Measurements from ENCODE around the gene IRF2BP2. TPM values are rescaled to one million over a fixed set of nuclear protein-coding genes. Genes with fewer than 3 reads are reported as not detected.

The IRF2BP2 gene
- total RNA-seq, 1 donor from 2014 or later, result 170 TPM

DNA sequence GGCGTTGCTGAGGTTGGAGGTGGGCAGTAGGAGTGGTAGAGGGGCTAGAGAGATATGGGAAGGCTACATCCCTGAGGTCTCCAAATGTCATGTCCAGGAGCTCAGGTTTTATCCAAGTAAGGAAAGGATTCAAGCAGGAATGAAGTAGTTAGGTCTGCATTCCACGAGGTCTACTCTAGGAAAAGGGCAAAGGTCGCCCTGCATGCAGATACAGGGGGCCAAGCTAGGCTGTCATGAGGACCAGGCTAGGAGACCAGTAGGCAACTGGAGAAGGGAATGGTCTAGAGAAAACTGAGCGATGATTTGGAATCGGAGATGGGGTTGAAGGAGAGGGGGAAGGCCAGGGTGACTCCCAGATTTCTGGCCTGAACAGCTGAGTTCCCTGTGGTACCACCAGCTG, 48.7 kb downstream of the IRF2BP2 start:
- TF ChIP-seq, protein P1, sequence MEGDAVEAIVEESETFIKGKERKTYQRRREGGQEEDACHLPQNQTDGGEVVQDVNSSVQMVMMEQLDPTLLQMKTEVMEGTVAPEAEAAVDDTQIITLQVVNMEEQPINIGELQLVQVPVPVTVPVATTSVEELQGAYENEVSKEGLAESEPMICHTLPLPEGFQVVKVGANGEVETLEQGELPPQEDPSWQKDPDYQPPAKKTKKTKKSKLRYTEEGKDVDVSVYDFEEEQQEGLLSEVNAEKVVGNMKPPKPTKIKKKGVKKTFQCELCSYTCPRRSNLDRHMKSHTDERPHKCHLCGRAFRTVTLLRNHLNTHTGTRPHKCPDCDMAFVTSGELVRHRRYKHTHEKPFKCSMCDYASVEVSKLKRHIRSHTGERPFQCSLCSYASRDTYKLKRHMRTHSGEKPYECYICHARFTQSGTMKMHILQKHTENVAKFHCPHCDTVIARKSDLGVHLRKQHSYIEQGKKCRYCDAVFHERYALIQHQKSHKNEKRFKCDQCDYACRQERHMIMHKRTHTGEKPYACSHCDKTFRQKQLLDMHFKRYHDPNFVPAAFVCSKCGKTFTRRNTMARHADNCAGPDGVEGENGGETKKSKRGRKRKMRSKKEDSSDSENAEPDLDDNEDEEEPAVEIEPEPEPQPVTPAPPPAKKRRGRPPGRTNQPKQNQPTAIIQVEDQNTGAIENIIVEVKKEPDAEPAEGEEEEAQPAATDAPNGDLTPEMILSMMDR (IDR thresholded peaks at IDR 0.05), result no peak
- no peaks in the 10 kb centered on the region for H3K36me3 Mint-ChIP-seq (ENCODE audit: unreplicated experiment)
- peaks cover 13% of the 10 kb centered on the region for H3K4me1 Mint-ChIP-seq (ENCODE audit: unreplicated experiment)
- DNase-seq (ENCODE audit: extremely low spot score, unreplicated experiment), result no peak
- H3K27me3 Mint-ChIP-seq (ENCODE audit: unreplicated experiment), result no peaks in the 10 kb centered on the region
- H3K9me3 Mint-ChIP-seq (ENCODE audit: unreplicated experiment), result no peaks in the 10 kb centered on the region
- no peak overlapping the region for H3K4me3 Mint-ChIP-seq (ENCODE audit: unreplicated experiment)
- H3K27ac Mint-ChIP-seq (ENCODE audit: unreplicated experiment), result no peak overlapping the region

DNA sequence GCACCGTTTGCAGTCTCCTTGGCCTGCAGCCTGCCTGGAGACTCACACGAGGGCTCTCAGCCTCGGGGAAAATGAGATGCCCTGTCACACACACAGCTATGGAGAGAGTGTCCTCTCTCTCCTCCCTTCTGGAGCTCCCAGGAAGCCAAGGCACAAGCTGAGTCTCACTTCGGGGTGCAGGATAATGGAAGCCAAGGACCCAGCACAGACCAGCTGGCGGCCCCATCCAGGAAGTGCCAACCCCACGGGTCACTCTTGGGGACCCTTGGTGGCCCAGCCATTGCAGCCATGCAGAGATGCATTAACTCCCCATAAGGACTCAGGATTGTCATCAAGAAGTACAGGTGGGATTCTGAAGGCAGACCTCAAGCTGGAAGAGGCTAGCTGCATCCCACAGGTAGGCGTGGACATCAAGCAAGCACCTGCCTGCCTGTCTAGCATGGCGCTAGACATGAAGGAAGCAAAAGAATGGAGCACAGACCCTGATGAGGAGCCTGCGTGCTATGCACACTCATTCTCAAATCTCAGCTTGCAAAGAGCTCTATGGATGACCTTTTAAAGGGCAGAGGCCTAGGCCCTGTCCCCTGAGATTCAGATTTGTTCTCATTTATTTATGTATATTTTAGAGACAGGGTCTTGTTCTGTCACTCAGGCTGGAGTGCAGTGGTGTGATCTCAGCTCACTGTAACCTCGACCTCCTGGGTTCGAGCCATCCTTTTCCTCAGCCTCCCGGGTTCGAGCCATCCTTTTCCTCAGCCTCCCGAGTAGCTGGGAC, 49.9 kb downstream of the IRF2BP2 start:
- no peak for DNase-seq (ENCODE audit: extremely low spot score, unreplicated experiment)
- Mint-ChIP-seq H3K4me3 (ENCODE audit: unreplicated experiment) (no peak overlapping the region), H3K27ac (ENCODE audit: unreplicated experiment) (no peak overlapping the region), H3K9me3 (ENCODE audit: unreplicated experiment) (no peaks in the 10 kb centered on the region), H3K36me3 (ENCODE audit: unreplicated experiment) (no peaks in the 10 kb centered on the region), H3K27me3 (ENCODE audit: unreplicated experiment) (no peaks in the 10 kb centered on the region), H3K4me1 (ENCODE audit: unreplicated experiment) (peaks cover 11% of the 10 kb centered on the region)
- TF ChIP-seq, protein P1 (IDR thresholded peaks at IDR 0.05), result no peak

DNA sequence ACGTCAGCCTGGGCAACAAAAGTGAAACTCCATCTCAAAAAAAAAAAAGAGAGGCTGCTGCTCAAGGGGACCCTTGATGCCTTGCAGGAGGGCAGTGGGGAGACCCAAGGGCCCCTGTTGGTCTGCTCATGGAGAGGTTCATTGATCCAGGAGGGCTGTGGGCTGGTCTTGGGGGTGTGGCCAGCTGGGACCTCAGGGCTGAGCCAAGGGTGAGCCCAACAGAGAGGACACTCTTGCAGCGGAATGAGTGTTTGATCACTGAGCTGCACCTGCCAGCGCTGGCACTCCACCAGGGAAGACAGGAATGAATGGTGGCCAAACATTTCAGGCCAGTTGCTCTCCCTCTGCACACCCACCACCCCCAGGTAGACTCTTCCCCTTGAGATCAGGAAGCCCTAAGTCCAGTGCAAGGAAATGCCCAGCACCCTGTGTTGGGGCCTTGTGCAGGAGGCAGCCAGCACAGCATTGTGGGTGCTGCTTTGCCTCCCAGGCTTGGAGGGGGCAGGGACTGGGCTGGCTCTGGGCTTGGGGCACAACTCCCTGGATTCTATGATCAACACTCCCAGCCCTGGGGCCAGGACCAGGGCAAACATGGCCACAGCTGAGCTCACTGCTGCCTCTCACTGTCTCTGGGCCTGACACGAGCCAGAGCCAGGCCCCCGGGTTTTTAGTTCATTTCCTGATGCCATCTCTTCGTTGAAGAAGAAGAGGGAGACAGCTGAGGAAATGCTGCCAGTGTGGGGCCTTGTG, 50.7 kb downstream of the IRF2BP2 start:
- Mint-ChIP-seq H3K27me3 (ENCODE audit: unreplicated experiment) (no peaks in the 10 kb centered on the region), H3K27ac (ENCODE audit: unreplicated experiment) (no peak overlapping the region), H3K4me3 (ENCODE audit: unreplicated experiment) (no peak overlapping the region), H3K36me3 (ENCODE audit: unreplicated experiment) (no peaks in the 10 kb centered on the region), H3K4me1 (ENCODE audit: unreplicated experiment) (peaks cover 5% of the 10 kb centered on the region), H3K9me3 (ENCODE audit: unreplicated experiment) (no peaks in the 10 kb centered on the region)
- no peak for DNase-seq (ENCODE audit: extremely low spot score, unreplicated experiment)
- TF ChIP-seq, protein P1 (IDR thresholded peaks at IDR 0.05), result no peak

DNA sequence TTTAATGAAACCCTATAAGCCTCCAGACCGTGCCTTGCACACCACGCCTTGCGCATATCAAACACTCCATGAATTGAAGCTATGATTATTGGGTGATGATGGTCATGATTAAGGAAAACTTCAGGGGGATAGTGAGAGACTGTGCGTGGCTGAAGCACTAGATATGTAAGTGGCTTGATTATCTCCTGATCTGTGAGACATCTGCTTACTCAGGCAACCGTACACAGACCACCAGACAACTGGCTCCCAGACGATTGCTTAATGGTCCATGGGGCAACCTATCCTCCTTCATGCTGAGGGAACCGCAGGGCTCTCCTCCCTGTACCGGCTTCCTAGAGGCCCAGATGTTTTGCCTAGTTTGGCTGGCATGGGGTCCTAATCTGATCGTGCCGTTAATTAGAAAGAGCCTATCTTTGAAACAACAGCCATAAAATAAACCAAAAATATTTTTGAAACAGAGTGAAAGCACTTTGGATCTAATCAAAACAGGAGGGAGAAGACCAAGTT, 51.6 kb downstream of the IRF2BP2 start:
- no peak for DNase-seq (ENCODE audit: extremely low spot score, unreplicated experiment)
- Mint-ChIP-seq H3K9me3 (ENCODE audit: unreplicated experiment) (no peaks in the 10 kb centered on the region), H3K36me3 (ENCODE audit: unreplicated experiment) (no peaks in the 10 kb centered on the region), H3K4me1 (ENCODE audit: unreplicated experiment) (peaks cover 3% of the 10 kb centered on the region), H3K27me3 (ENCODE audit: unreplicated experiment) (no peaks in the 10 kb centered on the region), H3K4me3 (ENCODE audit: unreplicated experiment) (no peak overlapping the region), H3K27ac (ENCODE audit: unreplicated experiment) (no peak overlapping the region)
- TF ChIP-seq, protein P1 (IDR thresholded peaks at IDR 0.05), result no peak
